ENCODE results near the gene YKT6.

The YKT6 gene

GRCh38 chr7:44256459-44256858 lies 55.7 kb downstream of the YKT6 start:
- TF ChIP-seq CTCF (IDR thresholded peaks at IDR 0.05; ENCODE audit: borderline replicate concordance, extremely low read depth, low read length, poor library complexity, severe bottlenecking) (no peak), EZH2 (IDR thresholded peaks at IDR 0.05; ENCODE audit: borderline replicate concordance, low read depth, low read length, severe bottlenecking) (no peak)
- ATAC-seq (ENCODE audit: insufficient read depth, low read depth) (no peak), DNase-seq (no peak)
- Histone ChIP-seq H3K27me3 (ENCODE audit: insufficient read depth, low read length, poor library complexity) (no peaks in the 10 kb centered on the region), H3K9ac (ENCODE audit: low read depth, low read length) (no peak overlapping the region), H3K27ac (ENCODE audit: low read length) (no peak overlapping the region), H3K4me2 (ENCODE audit: insufficient read depth, low read length) (no peak overlapping the region), H4K20me1 (ENCODE audit: insufficient read depth, low read length) (no peaks in the 10 kb centered on the region), H3K4me3 (ENCODE audit: low read depth in 1 of 2, low read length in 2 of 2) (no peak overlapping the region), H3K9me3 (ENCODE audit: insufficient read depth, low read length, severe bottlenecking) (no peaks in the 10 kb centered on the region), H2AFZ (ENCODE audit: low read depth, low read length) (no peak overlapping the region), H3K79me2 (ENCODE audit: insufficient read depth, low read length) (no peaks in the 10 kb centered on the region), H3K4me1 (ENCODE audit: insufficient read depth, low read length) (no peaks in the 10 kb centered on the region), H3K36me3 (ENCODE audit: insufficient read depth, low read length) (no peaks in the 10 kb centered on the region)

GRCh38 chr7:44257213-44257612 lies 56.4 kb downstream of the YKT6 start:
- no peak overlapping the region for H3K4me3 ChIP-seq (ENCODE audit: low read depth in 1 of 2, low read length in 2 of 2)
- no peaks in the 10 kb centered on the region for H3K36me3 ChIP-seq (ENCODE audit: insufficient read depth, low read length)
- H3K27me3 ChIP-seq (ENCODE audit: insufficient read depth, low read length, poor library complexity): no peaks in the 10 kb centered on the region
- H3K4me1 ChIP-seq (ENCODE audit: insufficient read depth, low read length): no peaks in the 10 kb centered on the region
- H3K27ac ChIP-seq (ENCODE audit: low read length): no peak overlapping the region
- no peaks in the 10 kb centered on the region for H4K20me1 ChIP-seq (ENCODE audit: insufficient read depth, low read length)
- ATAC-seq (ENCODE audit: insufficient read depth, low read depth) (no peak), DNase-seq (no peak)
- TF ChIP-seq CTCF (IDR thresholded peaks at IDR 0.05; ENCODE audit: borderline replicate concordance, extremely low read depth, low read length, poor library complexity, severe bottlenecking) (no peak), EZH2 (IDR thresholded peaks at IDR 0.05; ENCODE audit: borderline replicate concordance, low read depth, low read length, severe bottlenecking) (no peak)
- H3K9me3 ChIP-seq (ENCODE audit: insufficient read depth, low read length, severe bottlenecking): no peaks in the 10 kb centered on the region
- H2AFZ ChIP-seq (ENCODE audit: low read depth, low read length): no peak overlapping the region
- no peaks in the 10 kb centered on the region for H3K79me2 ChIP-seq (ENCODE audit: insufficient read depth, low read length)
- H3K9ac ChIP-seq (ENCODE audit: low read depth, low read length): no peak overlapping the region
- no peak overlapping the region for H3K4me2 ChIP-seq (ENCODE audit: insufficient read depth, low read length)

GRCh38 chr7:44257618-44258422 lies 57.0 kb downstream of the YKT6 start:
- DNase-seq: peak; percentile 13
- Histone ChIP-seq H3K36me3 (ENCODE audit: insufficient read depth, low read length) (no peaks in the 10 kb centered on the region), H3K4me2 (ENCODE audit: insufficient read depth, low read length) (no peak overlapping the region), H3K9ac (ENCODE audit: low read depth, low read length) (no peak overlapping the region), H3K27me3 (ENCODE audit: insufficient read depth, low read length, poor library complexity) (no peaks in the 10 kb centered on the region), H3K4me1 (ENCODE audit: insufficient read depth, low read length) (no peaks in the 10 kb centered on the region), H3K27ac (ENCODE audit: low read length) (no peak overlapping the region), H3K79me2 (ENCODE audit: insufficient read depth, low read length) (no peaks in the 10 kb centered on the region), H3K9me3 (ENCODE audit: insufficient read depth, low read length, severe bottlenecking) (no peaks in the 10 kb centered on the region), H4K20me1 (ENCODE audit: insufficient read depth, low read length) (no peaks in the 10 kb centered on the region), H3K4me3 (ENCODE audit: low read depth in 1 of 2, low read length in 2 of 2) (no peak overlapping the region), H2AFZ (ENCODE audit: low read depth, low read length) (no peak overlapping the region)
- peak; percentile 70 for ATAC-seq (ENCODE audit: insufficient read depth, low read depth)
- no peak for TF ChIP-seq EZH2 (IDR thresholded peaks at IDR 0.05; ENCODE audit: borderline replicate concordance, low read depth, low read length, severe bottlenecking)
- no peak for TF ChIP-seq CTCF (IDR thresholded peaks at IDR 0.05; ENCODE audit: borderline replicate concordance, extremely low read depth, low read length, poor library complexity, severe bottlenecking)

All from DND-41 (cell line).